HL-60 (cell line): Measurements from ENCODE around the gene ISL1.

Experiments used
- POLR2AphosphoS5 ChIP-seq: IDR thresholded peaks from 2 replicates; pipeline ENCODE4 v1.6.1; 2012; ENCODE audit warnings: low read depth
- TF ChIP-seq, protein P1 (sequence below): IDR thresholded peaks from one replicate; pipeline ENCODE4 v1.5.1; 2011; ENCODE audit warnings: low read length, control low read depth, inconsistent platforms; ENCODE audit not compliant: insufficient read depth

DNA sequence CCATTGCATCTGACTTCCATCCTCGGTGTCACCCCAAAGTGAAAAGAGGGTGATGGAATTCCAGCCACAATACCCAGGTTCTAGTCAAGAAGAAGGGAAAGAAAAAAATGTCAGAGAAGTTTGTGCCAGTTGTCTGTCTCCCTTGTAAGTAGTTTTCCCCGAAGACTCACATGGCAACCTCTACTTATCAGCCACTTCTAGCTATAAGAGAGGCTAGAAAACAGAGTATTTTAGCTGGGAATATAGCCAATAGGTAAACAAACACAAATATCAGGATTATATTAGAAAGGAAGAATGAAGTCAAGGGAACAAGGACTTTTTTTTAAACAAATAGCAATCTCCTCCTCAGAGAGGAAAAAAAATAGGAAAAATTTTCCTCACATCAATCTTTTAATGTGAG, 12.2 kb upstream of the ISL1 start:
- no peak for TF ChIP-seq POLR2AphosphoS5
- TF ChIP-seq, protein P1, sequence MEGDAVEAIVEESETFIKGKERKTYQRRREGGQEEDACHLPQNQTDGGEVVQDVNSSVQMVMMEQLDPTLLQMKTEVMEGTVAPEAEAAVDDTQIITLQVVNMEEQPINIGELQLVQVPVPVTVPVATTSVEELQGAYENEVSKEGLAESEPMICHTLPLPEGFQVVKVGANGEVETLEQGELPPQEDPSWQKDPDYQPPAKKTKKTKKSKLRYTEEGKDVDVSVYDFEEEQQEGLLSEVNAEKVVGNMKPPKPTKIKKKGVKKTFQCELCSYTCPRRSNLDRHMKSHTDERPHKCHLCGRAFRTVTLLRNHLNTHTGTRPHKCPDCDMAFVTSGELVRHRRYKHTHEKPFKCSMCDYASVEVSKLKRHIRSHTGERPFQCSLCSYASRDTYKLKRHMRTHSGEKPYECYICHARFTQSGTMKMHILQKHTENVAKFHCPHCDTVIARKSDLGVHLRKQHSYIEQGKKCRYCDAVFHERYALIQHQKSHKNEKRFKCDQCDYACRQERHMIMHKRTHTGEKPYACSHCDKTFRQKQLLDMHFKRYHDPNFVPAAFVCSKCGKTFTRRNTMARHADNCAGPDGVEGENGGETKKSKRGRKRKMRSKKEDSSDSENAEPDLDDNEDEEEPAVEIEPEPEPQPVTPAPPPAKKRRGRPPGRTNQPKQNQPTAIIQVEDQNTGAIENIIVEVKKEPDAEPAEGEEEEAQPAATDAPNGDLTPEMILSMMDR = no peak
